ENCODE results near the gene RPLP1.

GRCh38 chr15:69407719-69408400, 44.8 kb upstream of the RPLP1 start:
- no peak for TF ChIP-seq CTCF (IDR thresholded peaks at IDR 0.05; ENCODE audit: insufficient read depth, low read length)
- no peak for TF ChIP-seq GABPA (IDR thresholded peaks at IDR 0.05; ENCODE audit: low read depth)
- TF ChIP-seq REST (IDR thresholded peaks at IDR 0.05; ENCODE audit: insufficient replicate concordance, low read depth): no peak
